ENCODE data around the gene MEMO1.

GRCh38 chr2:32039447-32040219, 28.8 kb upstream of the MEMO1 start, which contains the start of gene DPY30:
- TF ChIP-seq POLR2A (IDR thresholded peaks at IDR 0.05; ENCODE audit: low read depth, low read length) (peak; percentile 69; the same call in 1 of the 2 replicates), CTCF (conservative IDR thresholded peaks at IDR 0.05; ENCODE audit: low read depth, low read length) (no peak), SMC3 (IDR thresholded peaks at IDR 0.05; ENCODE audit: low read depth, low read length) (no peak), MXI1 (IDR thresholded peaks at IDR 0.05; ENCODE audit: borderline replicate concordance, low read depth, low read length) (peak; percentile 62; the same call in 1 of the 2 replicates), RFX5 (IDR thresholded peaks at IDR 0.05; ENCODE audit: low read depth, low read length) (no peak), CHD1 (IDR thresholded peaks at IDR 0.05; ENCODE audit: low read depth, low read length) (no peak)

Measured in IMR-90 (cell line).